ENCODE results near the gene MBOAT7. TPM values are rescaled to one million over a fixed set of nuclear protein-coding genes. Genes with fewer than 3 reads are reported as not detected.

The MBOAT7 gene
- polyA plus RNA-seq, 1 of the 3 experiments (the other 2 are of a cell fraction) = 80.8 TPM

GRCh38 chr19:54159352-54160181 is 29.8 kb downstream of the MBOAT7 start, which contains the start of gene LENG1:
LENG1 (minus strand) TSS chr19:54159721; CDS start chr19:54159695, 26 bp downstream.
- CTCF ChIA-PET = interaction anchor here (0.6 to 2.3 kb wide), 8 partner anchors 9 to 130 kb away, joined by 3 to 13 read pairs (median 4); partner anchors contain the start of genes PRPF31, TFPT and TMC4
- peak within 1 kb of the TSS; percentile 97 for H3K27ac ChIP-seq (ENCODE audit: low read depth in 2 of 2, low read length in 1 of 2)
- TF ChIP-seq JUND (IDR thresholded peaks at IDR 0.05) (no peak), ELF1 (IDR thresholded peaks at IDR 0.05) (peak; percentile 89), FOXJ3 (CRISPR knock-in tag; IDR thresholded peaks at IDR 0.05) (no peak), GATA2 (CRISPR knock-in tag; IDR thresholded peaks at IDR 0.05) (no peak), TAF1 (IDR thresholded peaks at IDR 0.05; ENCODE audit: borderline replicate concordance, low read depth, low read length) (peak; percentile 34; the same call in 1 of the 2 replicates), YY1 (IDR thresholded peaks at IDR 0.05; ENCODE audit: low read depth) (peak; percentile 83), MEF2A (IDR thresholded peaks at IDR 0.05; ENCODE audit: borderline replicate concordance, low read depth) (no peak), USF2 (IDR thresholded peaks at IDR 0.05; ENCODE audit: borderline replicate concordance, low read depth, low read length) (no peak), RXRA (IDR thresholded peaks at IDR 0.05; ENCODE audit: borderline replicate concordance, low read depth) (no peak), TEAD4 (IDR thresholded peaks at IDR 0.05; ENCODE audit: borderline replicate concordance, insufficient read depth) (no peak), GABPA (IDR thresholded peaks at IDR 0.05; ENCODE audit: low read depth) (peak; percentile 81), PBX3 (IDR thresholded peaks at IDR 0.05) (peak; percentile 96), MXI1 (IDR thresholded peaks at IDR 0.05; ENCODE audit: low read depth, low read length) (peak; percentile 85), RFX5 (IDR thresholded peaks at IDR 0.05; ENCODE audit: low read length) (peak; percentile 92), CHD2 (IDR thresholded peaks at IDR 0.05; ENCODE audit: low read length, partially characterized antibody) (peak; percentile 97), USF1 (IDR thresholded peaks at IDR 0.05; ENCODE audit: borderline replicate concordance, low read depth) (no peak), NRF1 (IDR thresholded peaks at IDR 0.05; ENCODE audit: low read depth, low read length) (peak; percentile 90)
- TF ChIP-seq, protein P1, sequence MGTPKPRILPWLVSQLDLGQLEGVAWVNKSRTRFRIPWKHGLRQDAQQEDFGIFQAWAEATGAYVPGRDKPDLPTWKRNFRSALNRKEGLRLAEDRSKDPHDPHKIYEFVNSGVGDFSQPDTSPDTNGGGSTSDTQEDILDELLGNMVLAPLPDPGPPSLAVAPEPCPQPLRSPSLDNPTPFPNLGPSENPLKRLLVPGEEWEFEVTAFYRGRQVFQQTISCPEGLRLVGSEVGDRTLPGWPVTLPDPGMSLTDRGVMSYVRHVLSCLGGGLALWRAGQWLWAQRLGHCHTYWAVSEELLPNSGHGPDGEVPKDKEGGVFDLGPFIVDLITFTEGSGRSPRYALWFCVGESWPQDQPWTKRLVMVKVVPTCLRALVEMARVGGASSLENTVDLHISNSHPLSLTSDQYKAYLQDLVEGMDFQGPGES (IDR thresholded peaks at IDR 0.05; ENCODE audit: low read depth, low read length) = peak; percentile 81
- TF ChIP-seq, protein P2, sequence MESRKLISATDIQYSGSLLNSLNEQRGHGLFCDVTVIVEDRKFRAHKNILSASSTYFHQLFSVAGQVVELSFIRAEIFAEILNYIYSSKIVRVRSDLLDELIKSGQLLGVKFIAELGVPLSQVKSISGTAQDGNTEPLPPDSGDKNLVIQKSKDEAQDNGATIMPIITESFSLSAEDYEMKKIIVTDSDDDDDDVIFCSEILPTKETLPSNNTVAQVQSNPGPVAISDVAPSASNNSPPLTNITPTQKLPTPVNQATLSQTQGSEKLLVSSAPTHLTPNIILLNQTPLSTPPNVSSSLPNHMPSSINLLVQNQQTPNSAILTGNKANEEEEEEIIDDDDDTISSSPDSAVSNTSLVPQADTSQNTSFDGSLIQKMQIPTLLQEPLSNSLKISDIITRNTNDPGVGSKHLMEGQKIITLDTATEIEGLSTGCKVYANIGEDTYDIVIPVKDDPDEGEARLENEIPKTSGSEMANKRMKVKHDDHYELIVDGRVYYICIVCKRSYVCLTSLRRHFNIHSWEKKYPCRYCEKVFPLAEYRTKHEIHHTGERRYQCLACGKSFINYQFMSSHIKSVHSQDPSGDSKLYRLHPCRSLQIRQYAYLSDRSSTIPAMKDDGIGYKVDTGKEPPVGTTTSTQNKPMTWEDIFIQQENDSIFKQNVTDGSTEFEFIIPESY (IDR thresholded peaks at IDR 0.05; ENCODE audit: borderline replicate concordance, low read depth) = no peak
- TF ChIP-seq, protein P3, sequence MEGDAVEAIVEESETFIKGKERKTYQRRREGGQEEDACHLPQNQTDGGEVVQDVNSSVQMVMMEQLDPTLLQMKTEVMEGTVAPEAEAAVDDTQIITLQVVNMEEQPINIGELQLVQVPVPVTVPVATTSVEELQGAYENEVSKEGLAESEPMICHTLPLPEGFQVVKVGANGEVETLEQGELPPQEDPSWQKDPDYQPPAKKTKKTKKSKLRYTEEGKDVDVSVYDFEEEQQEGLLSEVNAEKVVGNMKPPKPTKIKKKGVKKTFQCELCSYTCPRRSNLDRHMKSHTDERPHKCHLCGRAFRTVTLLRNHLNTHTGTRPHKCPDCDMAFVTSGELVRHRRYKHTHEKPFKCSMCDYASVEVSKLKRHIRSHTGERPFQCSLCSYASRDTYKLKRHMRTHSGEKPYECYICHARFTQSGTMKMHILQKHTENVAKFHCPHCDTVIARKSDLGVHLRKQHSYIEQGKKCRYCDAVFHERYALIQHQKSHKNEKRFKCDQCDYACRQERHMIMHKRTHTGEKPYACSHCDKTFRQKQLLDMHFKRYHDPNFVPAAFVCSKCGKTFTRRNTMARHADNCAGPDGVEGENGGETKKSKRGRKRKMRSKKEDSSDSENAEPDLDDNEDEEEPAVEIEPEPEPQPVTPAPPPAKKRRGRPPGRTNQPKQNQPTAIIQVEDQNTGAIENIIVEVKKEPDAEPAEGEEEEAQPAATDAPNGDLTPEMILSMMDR (IDR thresholded peaks at IDR 0.05) = peak; percentile 43

More at GRCh38 chr19:54159352-54160181, 29.8 kb downstream of the MBOAT7 start, which contains the start of gene LENG1:
- Histone ChIP-seq H3K9me3 (no peaks in the 10 kb centered on the region), H3K9ac (peak within 1 kb of the TSS; percentile 88), H3K4me1 (ENCODE audit: control insufficient read depth in 1 of 2, insufficient read depth in 2 of 2, low read depth in 1 of 2, low read length in 1 of 2) (peaks cover 7 to 19% of the 10 kb centered on the region in 2 experiments; a peak in 2 of 4 replicates), H3K27me3 (ENCODE audit: insufficient read depth) (no peaks in the 10 kb centered on the region), H4K20me1 (ENCODE audit: insufficient read depth) (no peaks in the 10 kb centered on the region), H2AFZ (ENCODE audit: low read depth) (peak within 1 kb of the TSS; percentile 92), H3K9me2 (no peaks in the 10 kb centered on the region), H3K4me2 (peak within 1 kb of the TSS; percentile 94), H3F3A (replicated peaks; ENCODE audit: insufficient read depth) (peaks cover 4% of the 10 kb centered on the region), H3K79me2 (ENCODE audit: insufficient read depth) (peaks cover 19% of the 10 kb centered on the region; the same call in 1 of the 2 replicates), H3K36me3 (replicated peaks in 1 of 2; ENCODE audit: control insufficient read depth in 1 of 2, insufficient read depth in 2 of 2, low read length in 1 of 2) (peaks cover 21 to 26% of the 10 kb centered on the region in 2 experiments), H3K4me3 (ENCODE audit: low read depth in 2 of 2, low read length in 1 of 2) (peak within 1 kb of the TSS; percentile 83 to 92)
- DNase-seq = peak; percentile 97
- POLR2A ChIA-PET = interaction anchor here (0.6 to 1.7 kb wide), 4 partner anchors 9 to 30 kb away, joined by 3 to 9 read pairs (median 5); partner anchors contain the start of genes CNOT3 and MBOAT7
- whole genome bisulfite sequencing (ENCODE audit: low lambda C conversion rate) = 2% methylated on average over 40 of the region's 72 CpGs

Measured in SK-N-SH (cell line).